ENCODE measurements around the gene ATP11B.

GRCh38 chr3:182809531-182809930, 16.2 kb downstream of the ATP11B start:
- TF ChIP-seq CTCF (IDR thresholded peaks at IDR 0.05; ENCODE audit: low read depth, low read length, poor library complexity, severe bottlenecking): no peak
- TF ChIP-seq EZH2phosphoT487 (IDR thresholded peaks at IDR 0.05; ENCODE audit: borderline replicate concordance, low read length): no peak
